Fibroblast of lung (primary cell): ENCODE measurements around the gene MSI2.

Experiments
- CTCF ChIP-seq, 2 donors: IDR thresholded peaks in 1 of 2; conservative IDR thresholded peaks in 1 of 2; 1 replicate in 1 of 2; 2 replicates in 1 of 2; pipeline ENCODE4 v1.5.1; 2011 to 2012; ENCODE audit warnings: low read length in 2 of 2, control low read depth in 1 of 2, inconsistent platforms in 1 of 2, low read depth in 1 of 2, mild to moderate bottlenecking in 1 of 2
- EZH2 ChIP-seq: IDR thresholded peaks from 2 replicates; pipeline ENCODE4 v1.5.1; 2012; ENCODE audit warnings: low read length, control low read depth, mild to moderate bottlenecking; ENCODE audit errors: missing control alignments

GRCh38 chr17:57629886-57630285, 373.6 kb downstream of the MSI2 start:
- TF ChIP-seq CTCF (conservative IDR thresholded peaks at IDR 0.05 in 1 of 2, IDR thresholded peaks at IDR 0.05 in 1 of 2; ENCODE audit: low read depth in 1 of 2, low read length in 2 of 2) (no peak), EZH2 (no peak)
